Endothelial cell of umbilical vein (primary cell): ENCODE measurements around the gene PKD1L1. TPM values are rescaled to one million over a fixed set of nuclear protein-coding genes. Genes with fewer than 3 reads are reported as not detected.

Experiments used
- BruUV-seq: library from RNA; stranded (reverse); fragments of 400-500 nt; replicated peaks from 2 replicates; lab custom pipeline; 2021; lab: Mats Ljungman, UMichigan
- CTCF ChIA-PET: fragments of 300-600, 350-600 bp; sonication (Branson Sonifier 250); formaldehyde crosslinking; loops from one replicate; lab custom pipeline; 2021; ENCODE audit warnings: antibody characterized with exemption, inconsistent platforms; lab: Charles Lee
- POLR2A ChIA-PET: fragments of 300-600, 350-600 bp; sonication (Branson Sonifier 250); formaldehyde crosslinking; loops from one replicate; lab custom pipeline; 2021; ENCODE audit warnings: antibody characterized with exemption, inconsistent platforms; lab: Charles Lee
- DNase-seq: peaks from one replicate; pipeline ENCODE4 v3.0.0-alpha.2; 2011; ENCODE audit warnings: low read depth, low spot score
- FAIRE-seq: peaks from 2 replicates; lab custom pipeline; 2011; peaks lifted over from hg19 to GRCh38; lab: Jason Lieb, UNC
- H2AFZ ChIP-seq: 2 replicates; pipeline ENCODE4 v1.6.0; 2012; ENCODE audit warnings: low read depth, low read length, control low read depth, inconsistent platforms
- H3K27ac ChIP-seq: 2 replicates; pipeline ENCODE4 v1.5.1; 2011; ENCODE audit warnings: low read depth, mild to moderate bottlenecking, control low read depth, low read length, moderate library complexity; ENCODE audit not compliant: insufficient read depth
- H3K27me3 ChIP-seq, 2 experiments: 2 replicates each; pipeline versions ENCODE4 v1.6.0 to v1.6.1; 2011; ENCODE audit warnings: low read length in 2 of 2, mixed read lengths in 1 of 2; ENCODE audit not compliant: control insufficient read depth in 2 of 2, insufficient read depth in 2 of 2
- H3K36me3 ChIP-seq, 2 experiments: 2 replicates in 1 of 2; 3 replicates in 1 of 2; pipeline ENCODE4 v1.5.1; 2011; ENCODE audit warnings: low read length in 2 of 2, mild to moderate bottlenecking in 1 of 2, moderate library complexity in 1 of 2; ENCODE audit not compliant: control insufficient read depth in 2 of 2, insufficient read depth in 2 of 2; ENCODE audit errors: extremely low read depth in 1 of 2
- H3K4me1 ChIP-seq: 3 replicates; pipeline ENCODE4 v1.5.1; 2011; ENCODE audit warnings: mild to moderate bottlenecking, low read length; ENCODE audit not compliant: control insufficient read depth, insufficient read depth; ENCODE audit errors: extremely low read depth
- H3K4me2 ChIP-seq: 2 replicates; pipeline ENCODE4 v1.6.1; 2011; ENCODE audit warnings: low read length, control low read depth, mixed read lengths; ENCODE audit not compliant: insufficient read depth
- H3K4me3 ChIP-seq, 3 experiments: fragments of 200-600 bp in 1 of 3; sonication (generic), shearing (Covaris generic) in 1 of 3; replicated peaks in 1 of 3; 2 replicates each; pipeline ENCODE4 v1.5.1; 2011 to 2016; ENCODE audit warnings: control low read depth in 3 of 3, low read length in 3 of 3, mild to moderate bottlenecking in 2 of 3, inconsistent platforms in 1 of 3, low read depth in 1 of 3, moderate library complexity in 1 of 3; ENCODE audit not compliant: insufficient read depth in 1 of 3
- H3K79me2 ChIP-seq: 2 replicates; pipeline ENCODE4 v1.6.0; 2012; ENCODE audit warnings: low read length, inconsistent platforms; ENCODE audit not compliant: control insufficient read depth, insufficient read depth
- H3K9ac ChIP-seq: replicated peaks from 2 replicates; pipeline ENCODE3; 2011; ENCODE audit warnings: low read length, control low read depth; ENCODE audit not compliant: insufficient read depth; ENCODE audit errors: extremely low read depth
- H3K9me1 ChIP-seq: replicated peaks from 3 replicates; pipeline ENCODE4 v1.6.0; 2011; ENCODE audit warnings: mild to moderate bottlenecking, low read length; ENCODE audit not compliant: control insufficient read depth, insufficient read depth; ENCODE audit errors: extremely low read depth
- H3K9me3 ChIP-seq: replicated peaks from 2 replicates; pipeline ENCODE4 v1.5.1; 2012; ENCODE audit warnings: low read length, inconsistent platforms; ENCODE audit not compliant: control insufficient read depth, insufficient read depth
- H4K20me1 ChIP-seq: replicated peaks from 2 replicates; pipeline ENCODE3; 2011; ENCODE audit warnings: mild to moderate bottlenecking, low read length; ENCODE audit not compliant: control insufficient read depth, insufficient read depth; ENCODE audit errors: extremely low read depth
- CTCF ChIP-seq, 2 donors: IDR thresholded peaks; 1 replicate in 1 of 2; 2 replicates in 1 of 2; pipeline ENCODE4 v1.5.1; 2011; ENCODE audit warnings: low read length in 2 of 2, mild to moderate bottlenecking in 2 of 2, moderate library complexity in 2 of 2, control low read depth in 1 of 2, inconsistent platforms in 1 of 2, low read depth in 1 of 2; ENCODE audit not compliant: insufficient read depth in 1 of 2; ENCODE audit errors: extremely low read depth in 1 of 2
- EZH2 ChIP-seq: IDR thresholded peaks from 2 replicates; pipeline ENCODE4 v1.6.1; 2012; ENCODE audit warnings: borderline replicate concordance, low read depth, mild to moderate bottlenecking, moderate library complexity, low read length, inconsistent platforms; ENCODE audit not compliant: severe bottlenecking
- FOS ChIP-seq: IDR thresholded peaks from 2 replicates; pipeline ENCODE4 v1.6.1; 2011; ENCODE audit warnings: mild to moderate bottlenecking, low read length, moderate library complexity, borderline replicate concordance; ENCODE audit not compliant: insufficient read depth
- GATA2 ChIP-seq: IDR thresholded peaks from 2 replicates; pipeline ENCODE4 v1.7.0; 2011; ENCODE audit warnings: low read depth, mild to moderate bottlenecking, moderate library complexity, mixed read lengths, low read length; ENCODE audit not compliant: insufficient read length, insufficient read depth
- JUN ChIP-seq: IDR thresholded peaks from 2 replicates; pipeline ENCODE4 v1.6.1; 2011; ENCODE audit warnings: borderline replicate concordance, low read depth; ENCODE audit not compliant: insufficient read length, insufficient read depth
- MAX ChIP-seq: IDR thresholded peaks from 2 replicates; pipeline ENCODE4 v1.6.1; 2011; ENCODE audit not compliant: insufficient read depth, insufficient read length
- MYC ChIP-seq: IDR thresholded peaks from one replicate; pipeline ENCODE4 v1.6.1; 2011; ENCODE audit warnings: mild to moderate bottlenecking, low read depth, low read length
- POLR2A ChIP-seq: IDR thresholded peaks from 2 replicates; pipeline ENCODE4 v1.6.1; 2012; ENCODE audit warnings: low read depth, mild to moderate bottlenecking, control low read depth, low read length
- POLR2AphosphoS5 ChIP-seq: IDR thresholded peaks from 2 replicates; pipeline ENCODE4 v1.6.1; 2012; ENCODE audit warnings: low read depth, mild to moderate bottlenecking, control low read depth, low read length, moderate library complexity; ENCODE audit not compliant: insufficient read depth
- dilution Hi-C: fragments of 300-500 bp; cut with MboI; formaldehyde crosslinking; loops from one replicate; pipeline ENCODE4 v1.15.0; 2019; ENCODE audit warnings: low sequenced_read_pairs; ENCODE audit not compliant: extremely low pct_ligation_motif_present
- intact Hi-C: fragments of 100-400 bp; cut with micrococcal nuclease; formaldehyde crosslinking; loops from one replicate; pipeline ENCODE4 v1.10.0; 2022
- polyA plus RNA-seq, 4 experiments: library from polyadenylated mRNA; depleted of rRNA in 3 of 4; stranded (reverse) in 3 of 4; unstranded in 1 of 4; fragments of >200 nt; gene quantifications; 2 replicates each; pipeline versions ENCODE4 v1.2.1 to v1.2.3, GENCODE V29; 2011 to 2012; ENCODE audit warnings: missing spikeins in 1 of 4
- total RNA-seq: library from RNA; stranded (reverse); gene quantifications from 2 replicates; pipeline ENCODE4 v1.2.3, GENCODE V29; 2021

PKD1L1 gene
- total and polyA plus RNA-seq, 2 donors (not counting 3 experiments of a cell fraction or from before 2014, with no cell fraction given), result 4.1 to 5.9 TPM

GRCh38 chr7:47852330-47853245 lies 95.7 kb downstream of the PKD1L1 start:
- FAIRE-seq (no peak), DNase-seq (no peak)
- BruUV-seq, result no TSS peak
- intact Hi-C loops, result no loop called here
- Histone ChIP-seq H3K9ac (no peak overlapping the region), H3K4me3 (no peak overlapping the region), H3K27ac (no peak overlapping the region), H2AFZ (no peak overlapping the region), H3K27me3 (no peaks in the 10 kb centered on the region), H3K9me1 (no peaks in the 10 kb centered on the region), H3K4me2 (no peak overlapping the region), H3K36me3 (no peaks in the 10 kb centered on the region), H3K79me2 (no peaks in the 10 kb centered on the region), H4K20me1 (no peaks in the 10 kb centered on the region), H3K9me3 (no peaks in the 10 kb centered on the region), H3K4me1 (no peaks in the 10 kb centered on the region)
- ChIA-PET POLR2A (interaction anchor here (0.6 kb wide), 1 partner anchor 308 kb away, joined by 5 read pairs; no protein-coding TSS in a partner anchor), CTCF (interaction anchor here (0.7 kb wide), 1 partner anchor 116 kb away, joined by 3 read pairs; no protein-coding TSS in a partner anchor)
- TF ChIP-seq JUN (no peak), CTCF (IDR thresholded peaks at IDR 0.05; ENCODE audit: extremely low read depth in 1 of 2, insufficient read depth in 1 of 2, low read depth in 1 of 2, low read length in 2 of 2) (peak in 1 of 2 donors; percentile 9), MYC (no peak)
- dilution Hi-C loops, result no loop called here

- intact Hi-C loops, result no loop called here
- BruUV-seq, result no TSS peak
- POLR2A ChIA-PET, result no interaction called here
These were observed 101.1 kb downstream of the PKD1L1 start for GRCh38 chr7:47847207-47847606.

More at GRCh38 chr7:47847207-47847606, 101.1 kb downstream of the PKD1L1 start:
- dilution Hi-C loops, result no loop called here
- H3K9ac ChIP-seq, result no peak overlapping the region
- H3K4me3 ChIP-seq, result no peak overlapping the region
- no peak for DNase-seq
- no peak overlapping the region for H2AFZ ChIP-seq
- CTCF ChIA-PET, result interaction anchor here (1.2 to 1.7 kb wide), 3 partner anchors 15 to 581 kb away, joined by 3 to 4 read pairs (median 3); no protein-coding TSS in a partner anchor
- FAIRE-seq, result peak; percentile 50
- TF ChIP-seq POLR2A (no peak), MYC (no peak), EZH2 (no peak), CTCF (IDR thresholded peaks at IDR 0.05; ENCODE audit: extremely low read depth in 1 of 2, insufficient read depth in 1 of 2, low read depth in 1 of 2, low read length in 2 of 2) (no peak), JUN (no peak), GATA2 (no peak), MAX (no peak), POLR2AphosphoS5 (no peak), FOS (no peak)
- no peak overlapping the region for H3K27ac ChIP-seq
- H3K9me1 ChIP-seq, result no peaks in the 10 kb centered on the region
- H3K27me3 ChIP-seq, result no peaks in the 10 kb centered on the region
- H3K36me3 ChIP-seq, result no peaks in the 10 kb centered on the region
- no peak overlapping the region for H3K4me2 ChIP-seq
- peaks cover 27% of the 10 kb centered on the region for H3K4me1 ChIP-seq
- H4K20me1 ChIP-seq, result no peaks in the 10 kb centered on the region
- H3K9me3 ChIP-seq, result no peaks in the 10 kb centered on the region
- H3K79me2 ChIP-seq, result no peaks in the 10 kb centered on the region
